Fibroblast of lung (primary cell): Measurements from ENCODE around the gene SPNS3. TPM values are rescaled to one million over a fixed set of nuclear protein-coding genes. Genes with fewer than 3 reads are reported as not detected.

Experiments
- DNase-seq, 2 donors: peaks; one replicate each; pipeline versions ENCODE4 v3.0.0 to v3.0.0-alpha.2; 2010; ENCODE audit warnings: low read depth in 2 of 2
- H2AFZ ChIP-seq: 2 replicates; pipeline ENCODE4 v1.5.1; 2012; ENCODE audit warnings: low read length, control low read depth, inconsistent platforms
- H3K27ac ChIP-seq: 2 replicates; pipeline ENCODE4 v1.5.1; 2011; ENCODE audit warnings: low read length, control low read depth; ENCODE audit not compliant: insufficient read depth
- H3K27me3 ChIP-seq: 2 replicates; pipeline ENCODE4 v1.5.1; 2011; ENCODE audit warnings: mild to moderate bottlenecking, low read length; ENCODE audit not compliant: control insufficient read depth, insufficient read depth
- H3K36me3 ChIP-seq: 2 replicates; pipeline ENCODE4 v1.5.1; 2011; ENCODE audit warnings: low read length; ENCODE audit not compliant: control insufficient read depth, insufficient read depth
- H3K4me1 ChIP-seq: 2 replicates; pipeline ENCODE4 v1.5.1; 2011; ENCODE audit warnings: low read length; ENCODE audit not compliant: control insufficient read depth, insufficient read depth; ENCODE audit errors: extremely low read depth
- H3K4me2 ChIP-seq: 2 replicates; pipeline ENCODE4 v1.5.1; 2011; ENCODE audit warnings: low read length, control low read depth; ENCODE audit not compliant: insufficient read depth; ENCODE audit errors: extremely low read depth
- H3K4me3 ChIP-seq, 4 experiments: fragments of 200-600 bp in 1 of 4; sonication (generic) in 1 of 4; replicated peaks in 1 of 4; 2 replicates each; pipeline ENCODE4 v1.5.1; 2011 to 2016; ENCODE audit warnings: low read length in 4 of 4, low read depth in 3 of 4, mild to moderate bottlenecking in 3 of 4, control low read depth in 2 of 4, inconsistent platforms in 1 of 4, mixed read lengths in 1 of 4; ENCODE audit not compliant: insufficient read depth in 1 of 4; ENCODE audit errors: control extremely low read depth in 1 of 4
- H3K79me2 ChIP-seq: 2 replicates; pipeline ENCODE4 v1.5.1; 2012; ENCODE audit warnings: mild to moderate bottlenecking, low read length, inconsistent platforms; ENCODE audit not compliant: control insufficient read depth, insufficient read depth
- H3K9ac ChIP-seq: 2 replicates; pipeline ENCODE4 v1.5.1; 2011; ENCODE audit warnings: mild to moderate bottlenecking, low read length, control low read depth; ENCODE audit not compliant: insufficient read depth
- H3K9me3 ChIP-seq: 2 replicates; pipeline ENCODE4 v1.5.1; 2012; ENCODE audit warnings: low read depth, low read length; ENCODE audit not compliant: control insufficient read depth, insufficient read depth
- H4K20me1 ChIP-seq: 2 replicates; pipeline ENCODE4 v1.5.1; 2011; ENCODE audit warnings: low read length; ENCODE audit not compliant: control insufficient read depth, insufficient read depth; ENCODE audit errors: extremely low read depth
- EZH2 ChIP-seq: IDR thresholded peaks from 2 replicates; pipeline ENCODE4 v1.5.1; 2012; ENCODE audit warnings: low read length, control low read depth, mild to moderate bottlenecking; ENCODE audit errors: missing control alignments
- polyA minus RNA-seq: library from RNA; depleted of rRNA, polyadenylated mRNA; stranded (reverse); fragments of >200 nt; gene quantifications from 2 replicates; pipeline ENCODE4 v1.2.3, GENCODE V29; 2011; ENCODE audit warnings: low replicate concordance
- polyA plus RNA-seq, 2 donors: library from polyadenylated mRNA; depleted of rRNA in 1 of 2; stranded (reverse) in 1 of 2; unstranded in 1 of 2; fragments of >200 nt; gene quantifications; 2 replicates each; pipeline ENCODE4 v1.2.1, GENCODE V29; 2011 to 2012; ENCODE audit warnings: missing spikeins in 1 of 2
- total RNA-seq: library from RNA; depleted of rRNA; stranded (reverse); fragments of >200 nt; gene quantifications from 2 replicates; pipeline ENCODE4 v1.2.1, GENCODE V29; 2014
- TF ChIP-seq, protein P1 (sequence below), 2 donors: IDR thresholded peaks in 1 of 2; conservative IDR thresholded peaks in 1 of 2; 1 replicate in 1 of 2; 2 replicates in 1 of 2; pipeline ENCODE4 v1.5.1; 2011 to 2012; ENCODE audit warnings: low read length in 2 of 2, control low read depth in 1 of 2, inconsistent platforms in 1 of 2, low read depth in 1 of 2, mild to moderate bottlenecking in 1 of 2

SPNS3 gene, protein sequence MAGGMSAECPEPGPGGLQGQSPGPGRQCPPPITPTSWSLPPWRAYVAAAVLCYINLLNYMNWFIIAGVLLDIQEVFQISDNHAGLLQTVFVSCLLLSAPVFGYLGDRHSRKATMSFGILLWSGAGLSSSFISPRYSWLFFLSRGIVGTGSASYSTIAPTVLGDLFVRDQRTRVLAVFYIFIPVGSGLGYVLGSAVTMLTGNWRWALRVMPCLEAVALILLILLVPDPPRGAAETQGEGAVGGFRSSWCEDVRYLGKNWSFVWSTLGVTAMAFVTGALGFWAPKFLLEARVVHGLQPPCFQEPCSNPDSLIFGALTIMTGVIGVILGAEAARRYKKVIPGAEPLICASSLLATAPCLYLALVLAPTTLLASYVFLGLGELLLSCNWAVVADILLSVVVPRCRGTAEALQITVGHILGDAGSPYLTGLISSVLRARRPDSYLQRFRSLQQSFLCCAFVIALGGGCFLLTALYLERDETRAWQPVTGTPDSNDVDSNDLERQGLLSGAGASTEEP
- total RNA-seq (not detected in 2 replicates), polyA plus RNA-seq (not detected in 2 replicates), polyA minus RNA-seq (not detected in 2 replicates)
- polyA plus RNA-seq (2012), result not detected in 2 replicates

DNA sequence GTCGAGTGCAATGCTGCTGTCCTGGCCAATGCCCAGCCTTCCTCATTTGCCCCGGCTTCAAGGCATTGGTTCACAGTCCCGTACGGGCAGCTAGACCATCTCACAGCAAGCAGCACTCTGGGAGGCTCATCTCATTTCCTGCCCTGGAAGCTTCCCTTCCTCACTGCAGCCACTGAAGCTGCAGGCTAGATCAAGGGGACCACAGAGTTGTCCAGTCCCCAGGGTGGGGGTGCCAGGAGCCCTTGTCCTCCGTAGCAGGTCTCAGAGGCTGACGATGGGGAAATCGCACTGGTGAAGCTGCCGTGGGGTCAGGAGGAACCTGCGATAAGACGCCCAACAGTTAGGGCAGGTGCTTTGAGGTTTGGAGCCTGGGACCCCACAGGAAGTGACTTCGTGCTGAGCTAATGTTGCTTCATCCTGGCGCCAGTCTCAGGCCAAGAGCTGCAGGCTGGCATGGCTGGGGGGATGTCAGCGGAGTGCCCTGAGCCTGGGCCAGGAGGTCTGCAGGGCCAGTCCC lies at the start of gene SPNS3:
SPNS3 (plus strand) TSS at position 426 of the 517 bp plus-strand sequence; CDS start at position 454, 28 bp downstream.
- H3K27me3 ChIP-seq, result no peaks in the 10 kb centered on the region
- no peak within 1 kb of the TSS for H3K9ac ChIP-seq
- H3K4me1 ChIP-seq, result no peaks in the 10 kb centered on the region
- no peak within 1 kb of the TSS for H3K27ac ChIP-seq
- TF ChIP-seq, protein P1, sequence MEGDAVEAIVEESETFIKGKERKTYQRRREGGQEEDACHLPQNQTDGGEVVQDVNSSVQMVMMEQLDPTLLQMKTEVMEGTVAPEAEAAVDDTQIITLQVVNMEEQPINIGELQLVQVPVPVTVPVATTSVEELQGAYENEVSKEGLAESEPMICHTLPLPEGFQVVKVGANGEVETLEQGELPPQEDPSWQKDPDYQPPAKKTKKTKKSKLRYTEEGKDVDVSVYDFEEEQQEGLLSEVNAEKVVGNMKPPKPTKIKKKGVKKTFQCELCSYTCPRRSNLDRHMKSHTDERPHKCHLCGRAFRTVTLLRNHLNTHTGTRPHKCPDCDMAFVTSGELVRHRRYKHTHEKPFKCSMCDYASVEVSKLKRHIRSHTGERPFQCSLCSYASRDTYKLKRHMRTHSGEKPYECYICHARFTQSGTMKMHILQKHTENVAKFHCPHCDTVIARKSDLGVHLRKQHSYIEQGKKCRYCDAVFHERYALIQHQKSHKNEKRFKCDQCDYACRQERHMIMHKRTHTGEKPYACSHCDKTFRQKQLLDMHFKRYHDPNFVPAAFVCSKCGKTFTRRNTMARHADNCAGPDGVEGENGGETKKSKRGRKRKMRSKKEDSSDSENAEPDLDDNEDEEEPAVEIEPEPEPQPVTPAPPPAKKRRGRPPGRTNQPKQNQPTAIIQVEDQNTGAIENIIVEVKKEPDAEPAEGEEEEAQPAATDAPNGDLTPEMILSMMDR (conservative IDR thresholded peaks at IDR 0.05 in 1 of 2, IDR thresholded peaks at IDR 0.05 in 1 of 2; ENCODE audit: low read depth in 1 of 2, low read length in 2 of 2), result no peak
- TF ChIP-seq EZH2, result no peak
- no peak for DNase-seq
- H3K36me3 ChIP-seq, result no peaks in the 10 kb centered on the region
- H3K79me2 ChIP-seq, result no peaks in the 10 kb centered on the region
- H3K4me3 ChIP-seq, result no peak within 1 kb of the TSS
- H3K9me3 ChIP-seq, result no peaks in the 10 kb centered on the region
- H3K4me2 ChIP-seq, result no peak within 1 kb of the TSS
- H4K20me1 ChIP-seq, result no peaks in the 10 kb centered on the region
- no peak within 1 kb of the TSS for H2AFZ ChIP-seq

DNA sequence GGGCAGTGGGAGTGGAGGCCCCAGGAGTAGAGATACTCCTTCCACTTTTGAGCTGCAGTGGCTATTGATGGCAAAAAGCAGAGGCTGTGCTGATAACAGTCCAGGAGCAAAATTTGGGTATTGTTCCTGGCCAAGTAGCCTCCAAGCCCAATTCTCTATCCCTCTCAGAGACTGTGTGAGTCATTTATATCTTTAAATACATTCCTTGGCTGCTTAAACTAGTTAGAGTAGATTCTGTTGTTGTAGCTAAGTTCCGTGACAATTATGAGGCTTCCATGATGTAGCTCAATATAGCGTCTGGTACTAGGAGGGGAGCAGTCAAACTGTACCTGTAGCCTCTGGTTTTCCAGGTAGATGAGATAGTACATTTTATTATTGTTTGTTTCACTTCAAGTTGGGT lies 47.3 kb upstream of the SPNS3 start:
- no peaks in the 10 kb centered on the region for H3K36me3 ChIP-seq
- no peaks in the 10 kb centered on the region for H3K4me1 ChIP-seq
- no peak overlapping the region for H3K4me3 ChIP-seq
- H3K27ac ChIP-seq, result no peak overlapping the region
- H3K27me3 ChIP-seq, result no peaks in the 10 kb centered on the region
- H3K9me3 ChIP-seq, result no peaks in the 10 kb centered on the region
- no peak overlapping the region for H3K9ac ChIP-seq
- no peak overlapping the region for H3K4me2 ChIP-seq
- TF ChIP-seq, protein P1 (conservative IDR thresholded peaks at IDR 0.05 in 1 of 2, IDR thresholded peaks at IDR 0.05 in 1 of 2; ENCODE audit: low read depth in 1 of 2, low read length in 2 of 2), result no peak
- TF ChIP-seq EZH2, result no peak
- DNase-seq, result peak in 1 of 2 donors; percentile 25
- H4K20me1 ChIP-seq, result no peaks in the 10 kb centered on the region
- no peak overlapping the region for H2AFZ ChIP-seq
- H3K79me2 ChIP-seq, result no peaks in the 10 kb centered on the region

DNA sequence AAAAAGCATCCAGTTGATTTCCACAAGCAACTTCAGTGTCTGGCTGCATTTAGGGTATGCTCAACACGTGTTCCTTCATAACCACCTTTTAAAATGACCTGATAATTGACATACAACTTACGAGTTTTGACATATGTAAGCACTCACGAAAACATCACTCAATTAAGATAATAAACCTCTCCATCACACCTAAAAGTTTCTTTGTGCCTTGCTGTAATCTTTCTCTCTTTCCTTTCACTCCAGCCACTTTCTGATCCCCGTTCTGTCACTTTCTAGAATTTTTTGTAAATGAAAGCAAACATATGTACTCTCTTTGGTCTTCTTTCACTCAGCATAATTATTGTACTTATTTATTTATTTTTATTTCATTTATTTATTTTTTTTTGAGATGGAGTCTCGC lies 46.6 kb upstream of the SPNS3 start:
- no peak for TF ChIP-seq EZH2
- TF ChIP-seq, protein P1 (conservative IDR thresholded peaks at IDR 0.05 in 1 of 2, IDR thresholded peaks at IDR 0.05 in 1 of 2; ENCODE audit: low read depth in 1 of 2, low read length in 2 of 2), result no peak
- H3K4me3 ChIP-seq, result no peak overlapping the region
- no peak overlapping the region for H3K9ac ChIP-seq
- no peaks in the 10 kb centered on the region for H3K9me3 ChIP-seq
- H3K4me1 ChIP-seq, result no peaks in the 10 kb centered on the region
- no peak overlapping the region for H3K27ac ChIP-seq
- H3K4me2 ChIP-seq, result no peak overlapping the region
- no peak for DNase-seq
- H2AFZ ChIP-seq, result no peak overlapping the region
- no peaks in the 10 kb centered on the region for H4K20me1 ChIP-seq
- H3K36me3 ChIP-seq, result no peaks in the 10 kb centered on the region
- H3K79me2 ChIP-seq, result no peaks in the 10 kb centered on the region
- H3K27me3 ChIP-seq, result no peaks in the 10 kb centered on the region
